Measurements from ENCODE around the gene RRAGC.

GRCh38 chr1:38800720-38801671, 58.6 kb downstream of the RRAGC start:
- TF ChIP-seq POLR2A (IDR thresholded peaks at IDR 0.05) (no peak), POLR2AphosphoS5 (IDR thresholded peaks at IDR 0.05) (no peak), CTCF (IDR thresholded peaks at IDR 0.05 in 8 of 11, conservative IDR thresholded peaks at IDR 0.05 in 3 of 11) (no peak)
